Activated CD8-positive, alpha-beta T cell treated with anti-CD3 and anti-CD28 coated beads for 36 hours (primary cell): ENCODE data around the gene CRK. TPM values are rescaled to one million over a fixed set of nuclear protein-coding genes. Genes with fewer than 3 reads are reported as not detected.

Source experiments
- ATAC-seq: fragments of 200-7000 bp; cut with Tn5 transposase; one replicate; pipeline ENCODE4 v1.10.0; 2021; ENCODE audit warnings: mild to moderate bottlenecking, moderate library complexity
- CTCF ChIA-PET: fragments of 350-600 bp; sonication (Branson Sonifier 250); formaldehyde crosslinking; loops from one replicate; lab custom pipeline; 2021; ENCODE audit warnings: antibody characterized with exemption; lab: Charles Lee
- POLR2A ChIA-PET: fragments of 350-600 bp; sonication (Branson Sonifier 250); formaldehyde crosslinking; loops from one replicate; lab custom pipeline; 2021; ENCODE audit warnings: antibody characterized with exemption; lab: Charles Lee
- DNase-seq: peaks from one replicate; pipeline ENCODE4 v3.0.0-alpha.2; 2020
- H3K27ac Mint-ChIP-seq: one replicate; pipeline ENCODE4 v1.8.0; 2021; ENCODE audit warnings: mild to moderate bottlenecking, mixed read lengths
- H3K27me3 Mint-ChIP-seq: one replicate; pipeline ENCODE4 v1.8.0; 2021; ENCODE audit warnings: mixed read lengths
- H3K36me3 Mint-ChIP-seq: one replicate; pipeline ENCODE4 v1.8.0; 2021; ENCODE audit warnings: low read depth, mixed read lengths
- H3K4me1 Mint-ChIP-seq: one replicate; pipeline ENCODE4 v1.8.0; 2021; ENCODE audit warnings: low read depth, mixed read lengths
- H3K4me3 Mint-ChIP-seq: one replicate; pipeline ENCODE4 v1.8.0; 2021; ENCODE audit warnings: mild to moderate bottlenecking, moderate library complexity, mixed read lengths
- H3K9me3 Mint-ChIP-seq: one replicate; pipeline ENCODE4 v1.8.0; 2021; ENCODE audit warnings: mixed read lengths
- intact Hi-C: fragments of 100-400 bp; cut with micrococcal nuclease; formaldehyde crosslinking; loops from one replicate; pipeline ENCODE4 v1.10.0; 2022
- total RNA-seq, 2 experiments: library from RNA; stranded (reverse); gene quantifications; one replicate each; pipeline ENCODE4 v1.2.3, GENCODE V29; 2021
- TF ChIP-seq, protein P1 (sequence below): fragments of 200-600 bp; IDR thresholded peaks from one replicate; pipeline ENCODE4 v1.8.0; 2022; ENCODE audit warnings: antibody characterized with exemption, mild to moderate bottlenecking

CRK gene
- total RNA-seq, 2 experiments from 2014 or later: 12.1 to 12.9 TPM

DNA sequence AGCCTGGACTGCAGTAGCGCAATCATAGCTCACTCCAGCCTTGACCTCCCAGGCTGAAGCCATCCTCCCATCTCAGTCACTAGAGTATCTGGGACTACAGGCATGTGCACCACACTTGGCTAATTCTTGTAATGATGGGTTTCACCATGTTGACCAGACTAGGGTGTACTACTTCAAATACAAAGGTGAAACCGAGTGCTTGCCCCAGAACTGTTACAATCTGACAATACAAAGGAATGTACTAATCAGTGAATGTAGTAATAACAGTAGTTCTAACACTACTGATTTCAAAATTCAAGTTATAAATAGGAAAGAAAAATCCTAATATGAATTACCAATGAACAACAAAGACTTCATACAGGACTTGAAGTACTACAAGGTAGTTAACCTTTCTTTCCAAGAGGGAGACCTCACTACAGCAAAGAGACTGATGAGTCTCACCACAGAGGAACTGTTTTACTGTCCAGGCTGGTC lies 24.4 kb downstream of the CRK start:
- intact Hi-C loops: no loop called here
- ChIA-PET POLR2A (interaction anchor here (1.2 kb wide), 2 partner anchors 11 to 84 kb away, joined by 3 read pairs; no protein-coding TSS in a partner anchor), CTCF (no interaction called here)
- ATAC-seq (no peak), DNase-seq (no peak)
- H3K4me1 Mint-ChIP-seq: peaks cover 16% of the 10 kb centered on the region
- H3K4me3 Mint-ChIP-seq: no peak overlapping the region
- no peaks in the 10 kb centered on the region for H3K9me3 Mint-ChIP-seq
- H3K27ac Mint-ChIP-seq: peak overlapping the region; percentile 49
- H3K27me3 Mint-ChIP-seq: no peaks in the 10 kb centered on the region
- peaks cover 18% of the 10 kb centered on the region for H3K36me3 Mint-ChIP-seq
- TF ChIP-seq, protein P1, sequence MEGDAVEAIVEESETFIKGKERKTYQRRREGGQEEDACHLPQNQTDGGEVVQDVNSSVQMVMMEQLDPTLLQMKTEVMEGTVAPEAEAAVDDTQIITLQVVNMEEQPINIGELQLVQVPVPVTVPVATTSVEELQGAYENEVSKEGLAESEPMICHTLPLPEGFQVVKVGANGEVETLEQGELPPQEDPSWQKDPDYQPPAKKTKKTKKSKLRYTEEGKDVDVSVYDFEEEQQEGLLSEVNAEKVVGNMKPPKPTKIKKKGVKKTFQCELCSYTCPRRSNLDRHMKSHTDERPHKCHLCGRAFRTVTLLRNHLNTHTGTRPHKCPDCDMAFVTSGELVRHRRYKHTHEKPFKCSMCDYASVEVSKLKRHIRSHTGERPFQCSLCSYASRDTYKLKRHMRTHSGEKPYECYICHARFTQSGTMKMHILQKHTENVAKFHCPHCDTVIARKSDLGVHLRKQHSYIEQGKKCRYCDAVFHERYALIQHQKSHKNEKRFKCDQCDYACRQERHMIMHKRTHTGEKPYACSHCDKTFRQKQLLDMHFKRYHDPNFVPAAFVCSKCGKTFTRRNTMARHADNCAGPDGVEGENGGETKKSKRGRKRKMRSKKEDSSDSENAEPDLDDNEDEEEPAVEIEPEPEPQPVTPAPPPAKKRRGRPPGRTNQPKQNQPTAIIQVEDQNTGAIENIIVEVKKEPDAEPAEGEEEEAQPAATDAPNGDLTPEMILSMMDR: no peak

GRCh38 chr17:1423456-1424135 lies 32.4 kb downstream of the CRK start:
- H3K9me3 Mint-ChIP-seq: no peaks in the 10 kb centered on the region
- DNase-seq (no peak), ATAC-seq (no peak)
- H3K27ac Mint-ChIP-seq: peak overlapping the region; percentile 10
- ChIA-PET CTCF (interaction anchor here (1.4 to 3.0 kb wide), 2 partner anchors 58 to 109 kb away, joined by 3 to 20 read pairs; no protein-coding TSS in a partner anchor), POLR2A (interaction anchor here (0.6 to 1.6 kb wide), 3 partner anchors 10 to 141 kb away, joined by 3 to 5 read pairs (median 3); partner anchors contain the start of gene YWHAE)
- H3K4me1 Mint-ChIP-seq: peaks cover 16% of the 10 kb centered on the region
- H3K36me3 Mint-ChIP-seq: peaks cover 17% of the 10 kb centered on the region
- no peak overlapping the region for H3K4me3 Mint-ChIP-seq
- H3K27me3 Mint-ChIP-seq: no peaks in the 10 kb centered on the region
- TF ChIP-seq, protein P1: no peak
- intact Hi-C loops: no loop called here

DNA sequence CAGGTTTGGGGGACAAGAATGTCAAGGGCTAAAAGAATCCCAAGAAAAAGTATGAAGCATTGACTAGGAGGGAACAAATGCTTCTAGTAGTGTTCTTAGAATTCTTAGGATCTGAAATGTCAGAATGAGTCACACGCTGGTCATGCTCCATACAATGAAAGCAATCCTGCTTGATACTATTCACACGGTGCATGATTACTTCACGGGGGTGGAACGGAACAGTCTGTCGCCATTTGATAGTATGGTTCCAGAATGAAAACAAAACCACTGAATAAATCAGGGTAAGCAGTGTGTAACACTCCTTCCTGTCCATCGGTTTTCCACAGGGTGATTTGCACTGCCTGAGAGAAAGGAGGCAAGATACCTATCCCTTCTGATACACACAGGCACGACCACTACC lies 33.1 kb downstream of the CRK start:
- TF ChIP-seq, protein P1: no peak
- peaks cover 16% of the 10 kb centered on the region for H3K4me1 Mint-ChIP-seq
- peak; percentile 30 for DNase-seq
- CTCF ChIA-PET: interaction anchor here (3.0 kb wide), 1 partner anchor 58 kb away, joined by 20 read pairs; no protein-coding TSS in a partner anchor
- POLR2A ChIA-PET: no interaction called here
- no peaks in the 10 kb centered on the region for H3K27me3 Mint-ChIP-seq
- ATAC-seq: no peak
- intact Hi-C loops: no loop called here
- H3K36me3 Mint-ChIP-seq: peaks cover 17% of the 10 kb centered on the region
- no peaks in the 10 kb centered on the region for H3K9me3 Mint-ChIP-seq
- peak overlapping the region; percentile 28 for H3K27ac Mint-ChIP-seq
- H3K4me3 Mint-ChIP-seq: no peak overlapping the region

GRCh38 chr17:1421470-1421869 lies 34.6 kb downstream of the CRK start:
- POLR2A ChIA-PET: no interaction called here
- TF ChIP-seq, protein P1: no peak
- H3K27ac Mint-ChIP-seq: no peak overlapping the region
- no peaks in the 10 kb centered on the region for H3K27me3 Mint-ChIP-seq
- peaks cover 17% of the 10 kb centered on the region for H3K36me3 Mint-ChIP-seq
- DNase-seq (no peak), ATAC-seq (no peak)
- peaks cover 14% of the 10 kb centered on the region for H3K4me1 Mint-ChIP-seq
- intact Hi-C loops: no loop called here
- H3K4me3 Mint-ChIP-seq: no peak overlapping the region
- CTCF ChIA-PET: no interaction called here
- H3K9me3 Mint-ChIP-seq: no peaks in the 10 kb centered on the region

DNA sequence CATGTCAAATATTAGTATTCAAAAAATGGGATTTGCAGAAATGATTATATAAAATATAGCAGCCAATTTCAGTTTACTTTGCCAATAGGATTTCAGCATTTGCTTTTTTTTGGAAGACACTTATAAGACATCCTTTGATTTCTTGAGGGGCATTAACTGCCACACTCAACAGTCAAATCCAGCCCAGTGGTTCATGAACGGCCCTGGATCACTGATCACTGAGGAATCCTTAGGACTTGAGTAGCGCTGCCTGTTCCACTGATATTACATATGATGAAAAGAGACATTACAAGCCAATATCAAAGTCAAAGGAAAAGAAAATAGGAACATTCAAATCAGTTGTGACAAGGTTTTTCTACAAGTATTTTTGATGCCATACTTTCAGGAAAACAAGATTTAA lies 35.1 kb downstream of the CRK start:
- ATAC-seq (no peak), DNase-seq (no peak)
- ChIA-PET POLR2A (no interaction called here), CTCF (interaction anchor here (1.0 kb wide), 1 partner anchor 94 kb away, joined by 6 read pairs; no protein-coding TSS in a partner anchor)
- Mint-ChIP-seq H3K4me1 (peaks cover 14% of the 10 kb centered on the region), H3K9me3 (no peaks in the 10 kb centered on the region), H3K27me3 (no peaks in the 10 kb centered on the region), H3K4me3 (no peak overlapping the region), H3K36me3 (peaks cover 17% of the 10 kb centered on the region), H3K27ac (peak overlapping the region; percentile 47)
- intact Hi-C loops: no loop called here
- TF ChIP-seq, protein P1: no peak
